Activated T-helper 1 cell treated with Interleukin-2 at 50 U/mL for 16 hours (primary cell): ENCODE data around the gene CYP8B1.

Source experiments
- DNase-seq: peaks from one replicate; pipeline ENCODE4 v3.0.0-alpha.2; 2020; ENCODE audit warnings: low read depth

Gene CYP8B1

GRCh38 chr3:42875325-42876151, at the start of gene CYP8B1:
CYP8B1 (minus strand) TSS chr3:42875879; CDS start chr3:42875816, 63 bp downstream.
- DNase-seq: no peak

- no peak for DNase-seq
Measured at GRCh38 chr3:42923606-42924005, 47.9 kb upstream of the CYP8B1 start.

GRCh38 chr3:42914771-42915515, 39.3 kb upstream of the CYP8B1 start:
- DNase-seq: no peak

- no peak for DNase-seq
Measured at GRCh38 chr3:42911551-42911950, 35.9 kb upstream of the CYP8B1 start.

GRCh38 chr3:42908675-42909074, 33.0 kb upstream of the CYP8B1 start:
- DNase-seq: no peak

- DNase-seq: no peak
Measured at GRCh38 chr3:42906848-42907183, 31.1 kb upstream of the CYP8B1 start.

- no peak for DNase-seq
Measured at GRCh38 chr3:42906070-42906847, 30.6 kb upstream of the CYP8B1 start, which contains the start of gene ZNF662. ZNF662 (plus strand) TSS chr3:42906142; CDS start chr3:42908115, 1,973 bp downstream.

GRCh38 chr3:42905740-42906069, 30.0 kb upstream of the CYP8B1 start:
- DNase-seq: no peak

- DNase-seq: no peak
Measured at GRCh38 chr3:42904076-42904475, 28.4 kb upstream of the CYP8B1 start.

GRCh38 chr3:42902257-42902656, 26.6 kb upstream of the CYP8B1 start:
- no peak for DNase-seq

- DNase-seq: no peak
Measured at GRCh38 chr3:42901073-42901415, 25.4 kb upstream of the CYP8B1 start.

GRCh38 chr3:42900226-42901072, 24.8 kb upstream of the CYP8B1 start:
- DNase-seq: no peak

- DNase-seq: no peak
Measured at GRCh38 chr3:42898896-42899675, 23.4 kb upstream of the CYP8B1 start.

- DNase-seq: no peak
Measured at GRCh38 chr3:42895580-42895868, 19.8 kb upstream of the CYP8B1 start.

- no peak for DNase-seq
Measured at GRCh38 chr3:42894698-42895579, 19.3 kb upstream of the CYP8B1 start.

GRCh38 chr3:42892807-42893206, 17.1 kb upstream of the CYP8B1 start:
- no peak for DNase-seq

GRCh38 chr3:42892169-42892568, 16.5 kb upstream of the CYP8B1 start:
- DNase-seq: no peak

- no peak for DNase-seq
Measured at GRCh38 chr3:42891042-42891441, 15.4 kb upstream of the CYP8B1 start.

GRCh38 chr3:42887084-42887483, 11.4 kb upstream of the CYP8B1 start:
- no peak for DNase-seq

- no peak for DNase-seq
Measured at GRCh38 chr3:42886294-42886822, 10.7 kb upstream of the CYP8B1 start.
